Prostate gland (tissue), 2 donors: ENCODE results near the gene PNO1. TPM values are rescaled to one million over a fixed set of nuclear protein-coding genes. Genes with fewer than 3 reads are reported as not detected.

Experiments
- DNase-seq: peaks from one replicate; pipeline ENCODE4 v3.0.0-alpha.2; 2019; ENCODE audit warnings: low spot score
- H3K27ac ChIP-seq, 2 donors: fragments of 200-600 bp; sonication (generic); 2 replicates each; pipeline ENCODE4 v1.5.1; 2017 to 2019
- H3K27me3 ChIP-seq: fragments of 200-600 bp; sonication (generic); replicated peaks from 2 replicates; pipeline ENCODE4 v1.5.1; 2019; ENCODE audit not compliant: insufficient read depth
- H3K36me3 ChIP-seq, 2 donors: fragments of 200-600 bp; sonication (generic); 1 replicate in 1 of 2; 2 replicates in 1 of 2; pipeline versions ENCODE4 v1.5.1 to v1.8.1; 2017 to 2019
- H3K4me1 ChIP-seq: fragments of 200-600 bp; sonication (generic); replicated peaks from 2 replicates; pipeline ENCODE4 v1.5.1; 2019
- H3K4me3 ChIP-seq, 2 donors: fragments of 200-600 bp; sonication (generic); 2 replicates each; pipeline ENCODE4 v1.5.1; 2017 to 2019
- H3K9me3 ChIP-seq: fragments of 200-600 bp; sonication (generic); 2 replicates; pipeline ENCODE4 v1.5.1; 2017
- CTCF ChIP-seq, 4 experiments: fragments of 200-600 bp in 2 of 4; fragments of 450-650 bp in 2 of 4; sonication (generic) in 2 of 4; IDR thresholded peaks; 1 replicate in 3 of 4; 2 replicates in 1 of 4; pipeline ENCODE4 v1.5.1; 2016 to 2019; ENCODE audit warnings: antibody characterized with exemption in 4 of 4, mild to moderate bottlenecking in 2 of 4, moderate library complexity in 2 of 4
- POLR2A ChIP-seq: fragments of 450-650 bp; IDR thresholded peaks from one replicate; pipeline ENCODE4 v1.6.1; 2016; ENCODE audit warnings: antibody characterized with exemption, mild to moderate bottlenecking
- POLR2AphosphoS5 ChIP-seq: sonication (generic); formaldehyde crosslinking; IDR thresholded peaks from one replicate; pipeline ENCODE4 v1.6.1; 2017; ENCODE audit warnings: antibody characterized with exemption
- WGBS: methylation state at CpG from one replicate; pipeline ENCODE4 v1.1.5; 2018; 5-methylcytosine and 5-hydroxymethylcytosine counted together
- intact Hi-C: fragments of 100-400 bp; cut with DNase I; formaldehyde crosslinking; loops from one replicate; pipeline ENCODE4 v1.14.2; 2022
- total RNA-seq, 2 donors: library from RNA; depleted of rRNA; stranded (reverse); fragments of >200 nt; gene quantifications; one replicate each; pipeline ENCODE4 v1.1.0, GENCODE V29; 2016

Gene PNO1
- total RNA-seq, 2 donors from 2014 or later = 10.1 to 20.2 TPM

- DNase-seq = no peak
Observed at GRCh38 chr2:68189991-68190784, 32.5 kb downstream of the PNO1 start.

GRCh38 chr2:68190991-68191731 lies 33.5 kb downstream of the PNO1 start:
- 69% methylated on average over 3 of the region's 3 CpGs for WGBS
- Histone ChIP-seq H3K4me3 (no peak overlapping the region), H3K27ac (no peak overlapping the region), H3K9me3 (no peaks in the 10 kb centered on the region), H3K27me3 (no peaks in the 10 kb centered on the region), H3K4me1 (no peaks in the 10 kb centered on the region), H3K36me3 (no peaks in the 10 kb centered on the region)
- no peak for DNase-seq
- intact Hi-C loops = no loop called here
- TF ChIP-seq CTCF (IDR thresholded peaks at IDR 0.05) = no peak
- no peak for TF ChIP-seq POLR2AphosphoS5
- TF ChIP-seq POLR2A = no peak

More at GRCh38 chr2:68189991-68190784, 32.5 kb downstream of the PNO1 start:
- intact Hi-C loops = no loop called here
- H3K27me3 ChIP-seq = no peaks in the 10 kb centered on the region
- no peak overlapping the region for H3K4me3 ChIP-seq
- H3K27ac ChIP-seq = no peak overlapping the region
- H3K36me3 ChIP-seq = no peaks in the 10 kb centered on the region
- H3K4me1 ChIP-seq = no peaks in the 10 kb centered on the region
- 88% methylated on average over 15 of the region's 15 CpGs for WGBS
- TF ChIP-seq POLR2A (no peak), POLR2AphosphoS5 (no peak), CTCF (IDR thresholded peaks at IDR 0.05) (no peak)
- no peaks in the 10 kb centered on the region for H3K9me3 ChIP-seq

GRCh38 chr2:68193144-68193543 lies 35.5 kb downstream of the PNO1 start:
- no peak for DNase-seq
- Histone ChIP-seq H3K4me1 (no peaks in the 10 kb centered on the region), H3K9me3 (no peaks in the 10 kb centered on the region), H3K4me3 (no peak overlapping the region), H3K27me3 (no peaks in the 10 kb centered on the region), H3K36me3 (no peaks in the 10 kb centered on the region), H3K27ac (no peak overlapping the region)
- TF ChIP-seq POLR2AphosphoS5 = no peak
- TF ChIP-seq POLR2A = no peak
- TF ChIP-seq CTCF (IDR thresholded peaks at IDR 0.05) = no peak
- intact Hi-C loops = no loop called here
- WGBS = 60% methylated on average over 3 of the region's 3 CpGs

GRCh38 chr2:68193787-68194372 lies 36.2 kb downstream of the PNO1 start:
- intact Hi-C loops = no loop called here
- WGBS = 87% methylated on average over 4 of the region's 4 CpGs

More at GRCh38 chr2:68193787-68194372, 36.2 kb downstream of the PNO1 start:
- no peak overlapping the region for H3K27ac ChIP-seq
- H3K4me1 ChIP-seq = no peaks in the 10 kb centered on the region
- no peaks in the 10 kb centered on the region for H3K36me3 ChIP-seq
- H3K9me3 ChIP-seq = no peaks in the 10 kb centered on the region
- no peaks in the 10 kb centered on the region for H3K27me3 ChIP-seq
- no peak for TF ChIP-seq CTCF (IDR thresholded peaks at IDR 0.05)
- no peak for TF ChIP-seq POLR2AphosphoS5
- TF ChIP-seq POLR2A = no peak
- no peak for DNase-seq
- H3K4me3 ChIP-seq = no peak overlapping the region
